Loucy (cell line): ENCODE data around the gene OXCT1.
A peak's percentile ranks its signal among the peaks of the same experiment; 100 is the strongest.
"Not testable (repeated sequence)": the region's sequence is repeated elsewhere in the genome, so short reads cannot be mapped to it uniquely, and the experiment has no call there.

Source experiments
- H2AFZ ChIP-seq: fragments of 200-600 bp; sonication (generic); 2 replicates; pipeline ENCODE4 v1.6.0; 2016; ENCODE audit warnings: antibody characterized with exemption, mild to moderate bottlenecking, low read length, moderate library complexity
- H3F3A ChIP-seq: fragments of 200-600 bp; 2 replicates; pipeline ENCODE4 v1.6.0; 2016; ENCODE audit warnings: antibody characterized with exemption, low read depth, mild to moderate bottlenecking
- H3K27me3 ChIP-seq: fragments of 200-600 bp; sonication (generic); 2 replicates; pipeline ENCODE4 v1.6.1; 2014; ENCODE audit warnings: low read length, mild to moderate bottlenecking; ENCODE audit not compliant: insufficient read depth, poor library complexity, severe bottlenecking
- H3K36me3 ChIP-seq: fragments of 200-600 bp; sonication (generic); 2 replicates; pipeline ENCODE4 v1.6.1; 2016; ENCODE audit warnings: low read length; ENCODE audit not compliant: insufficient read depth
- H3K4me1 ChIP-seq: fragments of 200-600 bp; sonication (generic); 2 replicates; pipeline ENCODE4 v1.5.1; 2014; ENCODE audit warnings: low read length, mild to moderate bottlenecking; ENCODE audit not compliant: insufficient read depth, poor library complexity, severe bottlenecking
- H3K4me2 ChIP-seq: fragments of 200-600 bp; sonication (generic); 2 replicates; pipeline ENCODE4 v1.6.0; 2014; ENCODE audit warnings: antibody characterized with exemption, low read length, low read depth, mild to moderate bottlenecking; ENCODE audit not compliant: poor library complexity, severe bottlenecking
- H3K4me3 ChIP-seq: fragments of 200-600 bp; sonication (generic); 2 replicates; pipeline ENCODE4 v1.5.1; 2014; ENCODE audit warnings: low read length, mild to moderate bottlenecking, mixed read lengths; ENCODE audit not compliant: poor library complexity, severe bottlenecking
- H3K79me2 ChIP-seq: fragments of 200-600 bp; sonication (generic); 2 replicates; pipeline ENCODE4 v1.6.1; 2014; ENCODE audit warnings: low read length; ENCODE audit not compliant: insufficient read depth
- H3K9ac ChIP-seq: fragments of 200-600 bp; sonication (generic); 2 replicates; pipeline ENCODE4 v1.6.0; 2014; ENCODE audit warnings: mild to moderate bottlenecking, low read depth, low read length, moderate library complexity; ENCODE audit not compliant: poor library complexity, severe bottlenecking
- H3K9me2 ChIP-seq: fragments of 200-600 bp; sonication (generic); replicated peaks from 2 replicates; pipeline ENCODE4 v1.6.1; 2016; ENCODE audit warnings: low read depth, low read length, mixed read lengths
- H3K9me3 ChIP-seq: fragments of 200-600 bp; sonication (generic); 2 replicates; pipeline ENCODE4 v1.6.1; 2014; ENCODE audit warnings: mild to moderate bottlenecking, antibody characterized with exemption, low read length, low read depth; ENCODE audit not compliant: insufficient read depth
- H4K20me1 ChIP-seq: fragments of 200-600 bp; sonication (generic); 2 replicates; pipeline ENCODE4 v1.6.0; 2014; ENCODE audit warnings: antibody characterized with exemption, low read length, mild to moderate bottlenecking; ENCODE audit not compliant: insufficient read depth, poor library complexity, severe bottlenecking
- EZH2phosphoT487 ChIP-seq: fragments of 200-600 bp; IDR thresholded peaks from 2 replicates; pipeline ENCODE4 v1.6.1; 2018; ENCODE audit warnings: antibody characterized with exemption, mild to moderate bottlenecking, moderate library complexity, borderline replicate concordance
- TF ChIP-seq, protein P1 (sequence below): fragments of 200-600 bp; sonication (generic); conservative IDR thresholded peaks from 2 replicates; pipeline ENCODE4 v1.5.1; 2014; ENCODE audit warnings: mild to moderate bottlenecking, antibody characterized with exemption, low read length

The OXCT1 gene

GRCh38 chr5:41735213-41735612, 135.0 kb downstream of the OXCT1 start:
- no peak overlapping the region for H3K9ac ChIP-seq
- H3K4me3 ChIP-seq: no peak overlapping the region
- no peak overlapping the region for H2AFZ ChIP-seq
- no peaks in the 10 kb centered on the region for H3K4me1 ChIP-seq
- H3K27me3 ChIP-seq: no peaks in the 10 kb centered on the region
- no peaks in the 10 kb centered on the region for H3F3A ChIP-seq
- H3K4me2 ChIP-seq: no peak overlapping the region
- H4K20me1 ChIP-seq: no peaks in the 10 kb centered on the region
- H3K9me3 ChIP-seq: no peaks in the 10 kb centered on the region
- no peaks in the 10 kb centered on the region for H3K79me2 ChIP-seq
- H3K9me2 ChIP-seq: no peaks in the 10 kb centered on the region
- TF ChIP-seq EZH2phosphoT487: no peak
- TF ChIP-seq, protein P1, sequence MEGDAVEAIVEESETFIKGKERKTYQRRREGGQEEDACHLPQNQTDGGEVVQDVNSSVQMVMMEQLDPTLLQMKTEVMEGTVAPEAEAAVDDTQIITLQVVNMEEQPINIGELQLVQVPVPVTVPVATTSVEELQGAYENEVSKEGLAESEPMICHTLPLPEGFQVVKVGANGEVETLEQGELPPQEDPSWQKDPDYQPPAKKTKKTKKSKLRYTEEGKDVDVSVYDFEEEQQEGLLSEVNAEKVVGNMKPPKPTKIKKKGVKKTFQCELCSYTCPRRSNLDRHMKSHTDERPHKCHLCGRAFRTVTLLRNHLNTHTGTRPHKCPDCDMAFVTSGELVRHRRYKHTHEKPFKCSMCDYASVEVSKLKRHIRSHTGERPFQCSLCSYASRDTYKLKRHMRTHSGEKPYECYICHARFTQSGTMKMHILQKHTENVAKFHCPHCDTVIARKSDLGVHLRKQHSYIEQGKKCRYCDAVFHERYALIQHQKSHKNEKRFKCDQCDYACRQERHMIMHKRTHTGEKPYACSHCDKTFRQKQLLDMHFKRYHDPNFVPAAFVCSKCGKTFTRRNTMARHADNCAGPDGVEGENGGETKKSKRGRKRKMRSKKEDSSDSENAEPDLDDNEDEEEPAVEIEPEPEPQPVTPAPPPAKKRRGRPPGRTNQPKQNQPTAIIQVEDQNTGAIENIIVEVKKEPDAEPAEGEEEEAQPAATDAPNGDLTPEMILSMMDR: no peak
- H3K36me3 ChIP-seq: peaks cover 25% of the 10 kb centered on the region

DNA sequence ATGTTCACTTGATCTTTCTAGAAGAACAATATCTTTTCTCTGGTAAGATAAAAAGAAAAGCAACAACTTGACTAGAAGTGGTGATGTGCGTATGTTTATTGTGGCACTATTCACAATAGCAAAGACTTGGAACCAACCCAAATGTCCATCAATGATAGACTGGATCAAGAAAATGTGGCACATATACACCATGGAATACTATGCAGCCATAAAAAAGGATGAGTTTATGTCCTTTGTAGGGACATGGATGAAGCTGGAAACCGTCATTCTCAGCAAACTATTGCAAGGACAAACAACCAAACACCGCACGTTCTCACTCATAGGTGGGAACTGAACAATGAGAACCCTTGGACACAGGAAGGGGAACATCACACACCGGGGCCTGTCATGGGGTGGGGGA, 140.8 kb downstream of the OXCT1 start:
- not testable (repeated sequence) for H3K9me2 ChIP-seq, H3K9me3 ChIP-seq, H3K27me3 ChIP-seq, H3K79me2 ChIP-seq, H3K4me2 ChIP-seq, H3F3A ChIP-seq, H3K9ac ChIP-seq, H4K20me1 ChIP-seq, H3K36me3 ChIP-seq, H3K4me1 ChIP-seq, H3K4me3 ChIP-seq, H2AFZ ChIP-seq

DNA sequence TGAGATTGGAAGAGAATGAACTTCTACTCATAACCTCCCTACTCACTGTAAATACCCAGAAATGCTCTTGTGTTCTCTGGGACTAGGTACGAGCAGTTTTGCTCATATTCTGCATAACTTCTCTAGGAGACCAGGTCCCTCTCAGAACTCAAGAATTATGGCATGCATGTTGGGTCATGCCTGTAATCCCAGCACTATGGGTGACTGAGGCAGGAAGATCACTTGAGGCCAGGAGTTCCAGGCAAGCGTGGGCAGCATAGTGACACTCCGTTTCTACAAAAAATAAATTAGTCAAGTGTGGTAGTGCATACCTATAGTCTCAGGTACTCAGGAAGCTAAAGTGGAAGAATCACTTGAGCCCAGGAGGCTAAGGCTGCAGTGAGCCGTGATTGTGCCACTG, 141.9 kb downstream of the OXCT1 start:
- Histone ChIP-seq H3K4me2 (no peak overlapping the region), H3K9me2 (no peaks in the 10 kb centered on the region), H4K20me1 (no peaks in the 10 kb centered on the region), H3K9ac (no peak overlapping the region), H3F3A (no peaks in the 10 kb centered on the region), H3K9me3 (no peaks in the 10 kb centered on the region), H3K4me1 (no peaks in the 10 kb centered on the region), H3K27me3 (no peaks in the 10 kb centered on the region), H2AFZ (no peak overlapping the region), H3K36me3 (peaks cover 3% of the 10 kb centered on the region; the same call in 1 of the 2 replicates), H3K4me3 (no peak overlapping the region), H3K79me2 (no peaks in the 10 kb centered on the region)
- no peak for TF ChIP-seq EZH2phosphoT487
- TF ChIP-seq, protein P1: no peak

DNA sequence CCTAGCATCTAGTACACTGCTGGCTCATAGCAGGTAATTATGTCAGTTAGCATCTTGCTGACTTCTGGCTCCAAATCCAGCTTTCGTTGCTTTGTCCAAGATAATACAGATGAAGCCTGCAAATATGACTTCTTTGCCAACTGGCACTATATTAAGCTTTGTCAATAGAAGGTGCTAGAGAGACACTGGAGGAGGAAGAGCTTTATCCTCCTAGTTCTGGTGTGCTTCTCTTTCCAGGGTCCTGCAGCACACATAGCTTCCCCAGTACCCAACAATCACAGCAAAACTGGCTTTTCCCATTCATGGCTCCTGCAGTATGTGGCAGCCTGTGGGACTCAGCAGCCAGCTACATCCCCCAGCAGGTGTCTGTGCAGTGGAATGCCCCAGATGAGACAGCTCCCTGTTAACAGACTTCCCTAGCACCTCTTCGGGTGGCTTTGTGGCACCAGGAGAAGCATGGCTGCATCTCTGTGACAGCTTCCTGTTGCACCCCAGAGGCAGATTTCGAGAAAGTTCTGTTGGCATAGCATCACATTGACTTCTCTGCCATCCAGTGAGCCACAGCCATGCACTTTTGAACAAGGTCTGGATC, 147.8 kb downstream of the OXCT1 start:
- H2AFZ ChIP-seq: no peak overlapping the region
- TF ChIP-seq, protein P1: peak; percentile 38; the same call in 1 of the 2 replicates
- no peak for TF ChIP-seq EZH2phosphoT487
- no peaks in the 10 kb centered on the region for H3K36me3 ChIP-seq
- H3K9me2 ChIP-seq: no peaks in the 10 kb centered on the region
- no peak overlapping the region for H3K4me2 ChIP-seq
- no peaks in the 10 kb centered on the region for H3F3A ChIP-seq
- H4K20me1 ChIP-seq: no peaks in the 10 kb centered on the region
- H3K4me3 ChIP-seq: no peak overlapping the region
- H3K9ac ChIP-seq: no peak overlapping the region
- no peaks in the 10 kb centered on the region for H3K9me3 ChIP-seq
- no peaks in the 10 kb centered on the region for H3K27me3 ChIP-seq
- H3K4me1 ChIP-seq: no peaks in the 10 kb centered on the region
- H3K79me2 ChIP-seq: no peaks in the 10 kb centered on the region
